Immature natural killer cell (primary cell): ENCODE measurements around the gene LSM14A. TPM values are rescaled to one million over a fixed set of nuclear protein-coding genes. Genes with fewer than 3 reads are reported as not detected.
"Not testable (repeated sequence)": the region's sequence is repeated elsewhere in the genome, so short reads cannot be mapped to it uniquely, and the experiment has no call there.

Experiments used
- DNase-seq, 3 donors: peaks; one replicate each; pipeline ENCODE4 v3.0.0; 2022; ENCODE audit warnings: mixed read lengths in 1 of 3
- H3K27ac Mint-ChIP-seq, 6 donors: one replicate each; pipeline ENCODE4 v1.8.0; 2020; ENCODE audit warnings: mixed read lengths in 6 of 6, mild to moderate bottlenecking in 5 of 6, inconsistent platforms in 4 of 6, moderate library complexity in 3 of 6
- H3K27me3 Mint-ChIP-seq, 3 donors: one replicate each; pipeline ENCODE4 v1.8.0; 2020 to 2021; ENCODE audit warnings: low read depth in 3 of 3, mild to moderate bottlenecking in 3 of 3, mixed read lengths in 3 of 3, moderate library complexity in 3 of 3, inconsistent platforms in 1 of 3
- H3K36me3 Mint-ChIP-seq, 3 donors: one replicate each; pipeline ENCODE4 v1.8.0; 2020; ENCODE audit warnings: mixed read lengths in 3 of 3, inconsistent platforms in 2 of 3, mild to moderate bottlenecking in 2 of 3
- H3K4me1 Mint-ChIP-seq, 2 donors: one replicate each; pipeline ENCODE4 v1.8.0; 2020; ENCODE audit warnings: inconsistent platforms in 2 of 2, mild to moderate bottlenecking in 2 of 2, mixed read lengths in 2 of 2, moderate library complexity in 1 of 2
- H3K4me3 Mint-ChIP-seq, 5 donors: one replicate each; pipeline ENCODE4 v1.8.0; 2020; ENCODE audit warnings: mild to moderate bottlenecking in 5 of 5, mixed read lengths in 5 of 5, inconsistent platforms in 3 of 5, moderate library complexity in 3 of 5
- H3K9me3 Mint-ChIP-seq, 6 donors: one replicate each; pipeline ENCODE4 v1.8.0; 2020; ENCODE audit warnings: mild to moderate bottlenecking in 6 of 6, mixed read lengths in 6 of 6, inconsistent platforms in 4 of 6, moderate library complexity in 3 of 6
- polyA plus RNA-seq, 3 donors: library from polyadenylated mRNA; unstranded; fragments of 300-500 nt; fragmentation: Illumina TruSeq; gene quantifications; one replicate each; pipeline ENCODE4 v1.2.3, GENCODE V29; 2021

LSM14A gene
- polyA plus RNA-seq, 3 donors from 2014 or later: 120 to 175 (median 157) TPM

- Mint-ChIP-seq H3K4me1 (peaks cover 14 to 34% of the 10 kb centered on the region in 2 donors), H3K27ac (peak overlapping the region in 1 of 6 donors; percentile 40), H3K9me3 (no peaks in the 10 kb centered on the region), H3K36me3 (peaks cover 5 to 23% (median 15%) of the 10 kb centered on the region in 3 donors), H3K27me3 (peaks cover 2 to 5% (median 2%) of the 10 kb centered on the region in 3 donors), H3K4me3 (no peak overlapping the region)
- no peak for DNase-seq
Measured at GRCh38 chr19:34230820-34231219, 58.5 kb downstream of the LSM14A start.

GRCh38 chr19:34231439-34231838 is 59.1 kb downstream of the LSM14A start:
- Mint-ChIP-seq H3K9me3 (no peaks in the 10 kb centered on the region), H3K4me3 (no peak overlapping the region), H3K36me3 (peaks cover 5 to 23% (median 15%) of the 10 kb centered on the region in 3 donors), H3K27me3 (peaks cover 0 to 5% (median 2%) of the 10 kb centered on the region in 3 donors), H3K4me1 (peaks cover 9 to 31% of the 10 kb centered on the region in 2 donors), H3K27ac (peak overlapping the region in 2 of 6 donors; percentile 7 to 35)
- DNase-seq: no peak

- peak overlapping the region in 5 of 6 donors; percentile 72 to 83 (median 80) for H3K27ac Mint-ChIP-seq
- peaks cover 4 to 12% (median 5%) of the 10 kb centered on the region in 3 donors for H3K36me3 Mint-ChIP-seq
- H3K4me3 Mint-ChIP-seq: peak overlapping the region in 1 of 5 donors; percentile 50
- peaks cover 0 to 5% (median 5%) of the 10 kb centered on the region in 3 donors for H3K27me3 Mint-ChIP-seq
- no peaks in the 10 kb centered on the region for H3K9me3 Mint-ChIP-seq
- DNase-seq: no peak
- H3K4me1 Mint-ChIP-seq: peaks cover 12 to 18% of the 10 kb centered on the region in 2 donors
Measured at GRCh38 chr19:34232566-34233481, 60.5 kb downstream of the LSM14A start.

GRCh38 chr19:34235425-34235940 is 63.2 kb downstream of the LSM14A start:
- peaks cover 0 to 5% (median 3%) of the 10 kb centered on the region in 3 donors for H3K27me3 Mint-ChIP-seq
- H3K4me3 Mint-ChIP-seq: no peak overlapping the region
- H3K27ac Mint-ChIP-seq: no peak overlapping the region
- peaks cover 0 to 5% (median 0%) of the 10 kb centered on the region in 3 donors for H3K36me3 Mint-ChIP-seq
- peaks cover 12 to 18% of the 10 kb centered on the region in 2 donors for H3K4me1 Mint-ChIP-seq
- no peak for DNase-seq
- no peaks in the 10 kb centered on the region for H3K9me3 Mint-ChIP-seq

GRCh38 chr19:34236035-34236987 is 64.0 kb downstream of the LSM14A start:
- Mint-ChIP-seq H3K4me1 (peaks cover 12 to 18% of the 10 kb centered on the region in 2 donors), H3K27ac (peak overlapping the region in 1 of 6 donors; percentile 26), H3K27me3 (peaks cover 0 to 4% (median 0%) of the 10 kb centered on the region in 3 donors), H3K4me3 (no peak overlapping the region), H3K36me3 (peaks cover 0 to 5% (median 0%) of the 10 kb centered on the region in 3 donors), H3K9me3 (no peaks in the 10 kb centered on the region)
- no peak for DNase-seq

- no peaks in the 10 kb centered on the region for H3K9me3 Mint-ChIP-seq
- H3K27me3 Mint-ChIP-seq: peaks cover 0 to 7% (median 0%) of the 10 kb centered on the region in 3 donors
- no peak overlapping the region for H3K4me3 Mint-ChIP-seq
- no peak for DNase-seq
- H3K4me1 Mint-ChIP-seq: peaks cover 11 to 16% of the 10 kb centered on the region in 2 donors
- peaks cover 0 to 5% (median 0%) of the 10 kb centered on the region in 3 donors for H3K36me3 Mint-ChIP-seq
- H3K27ac Mint-ChIP-seq: no peak overlapping the region
Measured at GRCh38 chr19:34237283-34237682, 65.0 kb downstream of the LSM14A start.

GRCh38 chr19:34237939-34238338 is 65.6 kb downstream of the LSM14A start:
- Mint-ChIP-seq H3K27ac (no peak overlapping the region), H3K9me3 (no peaks in the 10 kb centered on the region), H3K4me1 (peaks cover 5 to 9% of the 10 kb centered on the region in 2 donors), H3K4me3 (no peak overlapping the region), H3K36me3 (peaks cover 0 to 5% (median 0%) of the 10 kb centered on the region in 3 donors), H3K27me3 (peaks cover 0 to 7% (median 0%) of the 10 kb centered on the region in 3 donors)
- no peak for DNase-seq

GRCh38 chr19:34241513-34242337 is 69.4 kb downstream of the LSM14A start:
- no peaks in the 10 kb centered on the region for H3K9me3 Mint-ChIP-seq
- H3K4me3 Mint-ChIP-seq: no peak overlapping the region
- peaks cover 0 to 8% (median 4%) of the 10 kb centered on the region in 3 donors for H3K27me3 Mint-ChIP-seq
- DNase-seq: no peak
- H3K27ac Mint-ChIP-seq: no peak overlapping the region
- H3K4me1 Mint-ChIP-seq: peaks cover 0 to 3% of the 10 kb centered on the region in 2 donors
- H3K36me3 Mint-ChIP-seq: no peaks in the 10 kb centered on the region

- not testable (repeated sequence) for H3K4me1 Mint-ChIP-seq, H3K27me3 Mint-ChIP-seq, H3K27ac Mint-ChIP-seq
Measured at GRCh38 chr19:34243138-34243875, 71.0 kb downstream of the LSM14A start.

GRCh38 chr19:34243876-34244578 is 71.7 kb downstream of the LSM14A start:
- Mint-ChIP-seq H3K36me3 (no peaks in the 10 kb centered on the region), H3K27ac (no peak overlapping the region), H3K27me3 (peaks cover 0 to 5% (median 4%) of the 10 kb centered on the region in 3 donors), H3K4me3 (no peak overlapping the region), H3K4me1 (no peaks in the 10 kb centered on the region), H3K9me3 (no peaks in the 10 kb centered on the region)
- DNase-seq: no peak

More at GRCh38 chr19:34243138-34243875, 71.0 kb downstream of the LSM14A start:
- DNase-seq, H3K36me3 Mint-ChIP-seq, H3K9me3 Mint-ChIP-seq, H3K4me3 Mint-ChIP-seq: not testable (repeated sequence)

GRCh38 chr19:34244611-34245299 is 72.5 kb downstream of the LSM14A start:
- H3K36me3 Mint-ChIP-seq: no peaks in the 10 kb centered on the region
- H3K27ac Mint-ChIP-seq: no peak overlapping the region
- DNase-seq: no peak
- H3K9me3 Mint-ChIP-seq: no peaks in the 10 kb centered on the region
- no peak overlapping the region for H3K4me3 Mint-ChIP-seq
- peaks cover 0 to 5% (median 4%) of the 10 kb centered on the region in 3 donors for H3K27me3 Mint-ChIP-seq
- H3K4me1 Mint-ChIP-seq: no peaks in the 10 kb centered on the region
